Neural crest cell (in vitro differentiated cells): ENCODE results near the gene WWOX. TPM values are rescaled to one million over a fixed set of nuclear protein-coding genes. Genes with fewer than 3 reads are reported as not detected.

Experiments
- DNase-seq: peaks from one replicate; pipeline ENCODE4 v3.0.0; 2021; ENCODE audit warnings: low read depth, mixed read lengths, low spot score
- H3K27ac Mint-ChIP-seq: one replicate; pipeline ENCODE4 v1.8.0; 2021; ENCODE audit warnings: mild to moderate bottlenecking, mixed read lengths; ENCODE audit not compliant: unreplicated experiment
- H3K27me3 Mint-ChIP-seq: 2 replicates; pipeline ENCODE4 v1.8.0; 2021; ENCODE audit warnings: low read depth, mild to moderate bottlenecking, mixed read lengths
- H3K36me3 Mint-ChIP-seq: 2 replicates; pipeline ENCODE4 v1.8.0; 2021; ENCODE audit warnings: low read depth, mild to moderate bottlenecking, mixed read lengths
- H3K4me1 Mint-ChIP-seq: 2 replicates; pipeline ENCODE4 v1.8.0; 2021; ENCODE audit warnings: mixed read lengths
- H3K4me3 Mint-ChIP-seq: one replicate; pipeline ENCODE4 v1.8.0; 2021; ENCODE audit warnings: mild to moderate bottlenecking, mixed read lengths
- H3K9me3 Mint-ChIP-seq: 2 replicates; pipeline ENCODE4 v1.8.0; 2021; ENCODE audit warnings: mixed read lengths
- CTCF ChIP-seq: fragments of 200-600 bp; sonication (generic); conservative IDR thresholded peaks from 2 replicates; pipeline ENCODE4 v1.5.0; 2021; ENCODE audit warnings: antibody characterized with exemption, mild to moderate bottlenecking
- total RNA-seq: library from RNA; stranded (reverse); gene quantifications from 2 replicates; pipeline ENCODE4 v1.2.1, GENCODE V29; 2021

The WWOX gene
- total RNA-seq, 1 donor from 2014 or later, result 30.5 TPM

- Mint-ChIP-seq H3K36me3 (no peaks in the 10 kb centered on the region), H3K27me3 (no peaks in the 10 kb centered on the region), H3K4me3 (no peak overlapping the region), H3K27ac (no peak overlapping the region), H3K9me3 (no peaks in the 10 kb centered on the region), H3K4me1 (peaks cover 3% of the 10 kb centered on the region)
- TF ChIP-seq CTCF, result no peak
- no peak for DNase-seq
Measured at GRCh38 chr16:78879011-78879410, 779.6 kb downstream of the WWOX start.

GRCh38 chr16:78882150-78882549, 782.7 kb downstream of the WWOX start:
- TF ChIP-seq CTCF, result no peak
- H3K4me3 Mint-ChIP-seq, result no peak overlapping the region

GRCh38 chr16:78882751-78883150, 783.3 kb downstream of the WWOX start:
- no peak for DNase-seq
- Mint-ChIP-seq H3K4me1 (no peaks in the 10 kb centered on the region), H3K4me3 (no peak overlapping the region), H3K36me3 (no peaks in the 10 kb centered on the region), H3K27ac (no peak overlapping the region), H3K9me3 (no peaks in the 10 kb centered on the region), H3K27me3 (no peaks in the 10 kb centered on the region)
- TF ChIP-seq CTCF, result no peak

More at GRCh38 chr16:78882150-78882549, 782.7 kb downstream of the WWOX start:
- no peaks in the 10 kb centered on the region for H3K36me3 Mint-ChIP-seq
- H3K9me3 Mint-ChIP-seq, result no peaks in the 10 kb centered on the region
- no peak for DNase-seq
- no peak overlapping the region for H3K27ac Mint-ChIP-seq
- peaks cover 2% of the 10 kb centered on the region for H3K4me1 Mint-ChIP-seq
- no peaks in the 10 kb centered on the region for H3K27me3 Mint-ChIP-seq

GRCh38 chr16:78884204-78884603, 784.8 kb downstream of the WWOX start:
- H3K9me3 Mint-ChIP-seq, result no peaks in the 10 kb centered on the region
- H3K27ac Mint-ChIP-seq, result no peak overlapping the region
- no peaks in the 10 kb centered on the region for H3K27me3 Mint-ChIP-seq
- no peak for TF ChIP-seq CTCF
- H3K4me3 Mint-ChIP-seq, result no peak overlapping the region
- H3K4me1 Mint-ChIP-seq, result peaks cover 9% of the 10 kb centered on the region
- no peak for DNase-seq
- H3K36me3 Mint-ChIP-seq, result no peaks in the 10 kb centered on the region

- Mint-ChIP-seq H3K4me1 (peaks cover 20% of the 10 kb centered on the region), H3K27me3 (no peaks in the 10 kb centered on the region), H3K4me3 (no peak overlapping the region), H3K27ac (no peak overlapping the region), H3K9me3 (no peaks in the 10 kb centered on the region), H3K36me3 (no peaks in the 10 kb centered on the region)
- DNase-seq, result no peak
- no peak for TF ChIP-seq CTCF
Measured at GRCh38 chr16:78889346-78889745, 789.9 kb downstream of the WWOX start.
